Astrocyte of the spinal cord (primary cell): ENCODE data around the gene TREML2.

Experiments
- DNase-seq: peaks from one replicate; pipeline ENCODE4 v3.0.0; 2011; ENCODE audit warnings: low read depth, low spot score
- H3K4me3 ChIP-seq: 2 replicates; pipeline ENCODE4 v1.5.1; 2011; ENCODE audit warnings: low read depth, mild to moderate bottlenecking, low read length, moderate library complexity
- CTCF ChIP-seq: IDR thresholded peaks from 2 replicates; pipeline ENCODE4 v1.5.1; 2012; ENCODE audit warnings: low read depth, mild to moderate bottlenecking, low read length, inconsistent platforms
- in situ Hi-C: cut with HindIII; loops from 2 replicates; pipeline ENCODE4 v1.10.0; 2017; ENCODE audit warnings: low sequenced_read_pairs

Gene TREML2

DNA sequence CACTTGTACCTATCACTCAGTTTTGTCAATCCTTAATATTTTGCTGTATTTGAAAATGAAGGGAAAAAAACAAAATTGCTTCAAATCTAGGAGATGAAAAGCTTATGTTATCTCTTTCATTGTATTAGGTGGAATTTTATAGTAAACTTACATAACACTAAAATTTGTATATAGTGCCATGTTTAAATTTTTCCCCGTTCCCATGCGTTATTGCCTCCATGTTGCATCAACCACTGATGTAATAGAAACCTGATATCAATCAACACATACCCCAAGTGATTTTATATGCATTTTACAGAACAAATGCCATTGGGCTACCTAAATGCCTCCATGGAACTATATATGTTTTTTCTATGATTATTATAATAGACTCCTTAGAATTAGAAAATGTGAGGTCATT, 23.3 kb downstream of the TREML2 start:
- no peak overlapping the region for H3K4me3 ChIP-seq
- DNase-seq: no peak
- in situ Hi-C loops: no loop called here
- no peak for TF ChIP-seq CTCF

GRCh38 chr6:41177287-41177686, 23.7 kb downstream of the TREML2 start:
- TF ChIP-seq CTCF: no peak
- no peak for DNase-seq
- in situ Hi-C loops: no loop called here
- H3K4me3 ChIP-seq: no peak overlapping the region

DNA sequence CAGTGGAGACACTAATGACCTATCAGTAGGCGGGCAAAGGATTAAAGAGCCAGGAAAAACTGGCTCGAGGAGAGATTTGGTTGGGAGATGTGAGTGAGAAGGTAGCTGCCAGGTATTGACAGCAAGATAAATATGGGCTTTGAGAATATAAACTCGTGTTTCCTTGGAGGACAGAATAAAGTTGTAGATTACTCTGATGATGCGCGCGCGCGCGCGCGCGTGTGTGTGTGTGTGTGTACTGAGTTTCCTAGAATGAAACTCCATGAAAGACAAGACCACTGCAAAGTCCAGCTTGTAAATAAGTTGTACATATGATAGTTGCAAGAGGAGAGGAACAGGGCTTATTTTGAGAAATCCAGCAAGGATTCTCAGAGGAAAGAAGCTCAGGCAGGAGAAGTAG, 24.8 kb downstream of the TREML2 start:
- H3K4me3 ChIP-seq: no peak overlapping the region
- TF ChIP-seq CTCF: no peak
- in situ Hi-C loops: no loop called here
- no peak for DNase-seq

- TF ChIP-seq CTCF: no peak
- DNase-seq: no peak
- H3K4me3 ChIP-seq: no peak overlapping the region
- in situ Hi-C loops: no loop called here
Measured at GRCh38 chr6:41175084-41175483, 25.9 kb downstream of the TREML2 start.

DNA sequence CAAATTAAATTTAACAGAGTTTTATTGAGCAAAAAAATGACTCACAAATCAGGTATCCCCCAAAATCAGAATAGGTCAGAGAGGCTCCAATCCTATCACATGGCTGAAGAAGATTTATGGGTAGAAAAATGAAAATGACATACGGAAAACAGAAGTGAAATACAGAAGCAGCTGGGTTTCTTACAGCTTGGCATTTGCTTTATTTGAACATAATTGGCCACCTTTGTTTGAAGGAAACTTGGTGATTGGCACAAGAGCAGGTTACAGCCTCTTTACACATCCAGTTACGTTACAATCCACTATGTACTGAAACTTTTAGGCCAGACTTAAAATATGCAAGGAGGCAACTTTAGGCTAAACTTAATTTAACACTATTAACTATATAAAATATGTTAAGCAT, 26.3 kb downstream of the TREML2 start:
- no peak overlapping the region for H3K4me3 ChIP-seq
- DNase-seq: no peak
- in situ Hi-C loops: no loop called here
- TF ChIP-seq CTCF: no peak

DNA sequence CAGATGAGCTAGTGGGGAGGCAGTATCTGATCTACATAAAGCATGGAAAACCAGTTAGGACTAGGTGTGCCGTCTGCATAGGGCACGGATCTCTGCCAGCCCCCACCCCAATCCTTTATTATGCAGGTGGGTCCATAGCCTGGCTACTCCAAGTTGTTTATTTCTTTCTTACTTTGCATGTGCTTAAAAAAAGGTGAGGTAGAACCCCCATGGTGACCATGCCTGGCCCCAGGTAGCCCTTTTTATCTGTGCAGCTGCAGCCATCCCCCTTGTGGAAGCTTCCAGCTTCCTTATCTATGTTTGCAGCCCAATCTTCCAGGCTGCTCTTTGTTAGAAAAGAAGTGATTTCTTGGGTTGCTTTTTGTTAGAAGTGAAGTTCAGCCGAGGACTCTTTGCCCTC, 29.0 kb downstream of the TREML2 start:
- in situ Hi-C loops: no loop called here
- no peak overlapping the region for H3K4me3 ChIP-seq
- no peak for TF ChIP-seq CTCF
- DNase-seq: no peak

GRCh38 chr6:41170547-41171160, 30.3 kb downstream of the TREML2 start:
- in situ Hi-C loops: no loop called here

More at GRCh38 chr6:41170547-41171160, 30.3 kb downstream of the TREML2 start:
- TF ChIP-seq CTCF: no peak
- DNase-seq: no peak
- no peak overlapping the region for H3K4me3 ChIP-seq
